ENCODE measurements around the gene EVPL.
"Not testable (repeated sequence)": the region's sequence is repeated elsewhere in the genome, so short reads cannot be mapped to it uniquely, and the experiment has no call there.

The EVPL gene

GRCh38 chr17:75980188-75981018, 46.7 kb downstream of the EVPL start:
- Mint-ChIP-seq H3K4me3 (peak overlapping the region; percentile 99), H3K27me3 (no peaks in the 10 kb centered on the region), H3K27ac (peak overlapping the region; percentile 100), H3K4me1 (ENCODE audit: low read depth) (peaks cover 38% of the 10 kb centered on the region), H3K36me3 (peaks cover 2% of the 10 kb centered on the region), H3K9me3 (ENCODE audit: low read depth) (no peaks in the 10 kb centered on the region)

DNA sequence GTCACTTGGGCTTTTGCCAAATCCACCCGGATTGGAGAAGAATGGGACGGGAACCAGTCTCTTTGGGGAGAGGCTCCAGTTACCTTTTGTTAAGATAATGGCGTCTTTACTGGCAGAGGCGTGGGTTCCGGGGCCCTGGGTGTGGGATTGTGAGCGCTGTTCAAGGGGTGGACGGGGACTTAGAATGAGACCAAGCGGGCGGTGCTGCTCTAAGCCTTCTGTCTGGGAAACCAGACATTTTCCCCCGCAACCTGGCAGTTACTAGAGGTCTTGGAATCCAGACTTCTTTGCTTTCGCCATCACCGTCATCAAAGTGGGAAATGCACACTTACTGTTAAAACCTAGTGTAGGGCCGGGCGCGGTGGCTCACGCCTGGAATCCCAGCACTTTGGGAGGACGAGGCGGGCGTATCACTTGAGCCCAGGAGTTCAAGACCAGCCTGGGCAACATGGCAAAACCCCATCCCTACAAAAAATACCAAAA, 47.4 kb downstream of the EVPL start:
- H3K9me3 Mint-ChIP-seq (ENCODE audit: low read depth): no peaks in the 10 kb centered on the region
- H3K27me3 Mint-ChIP-seq: no peaks in the 10 kb centered on the region
- H3K36me3 Mint-ChIP-seq: peaks cover 2% of the 10 kb centered on the region
- peak overlapping the region; percentile 99 for H3K4me3 Mint-ChIP-seq
- peak overlapping the region; percentile 100 for H3K27ac Mint-ChIP-seq
- peaks cover 38% of the 10 kb centered on the region for H3K4me1 Mint-ChIP-seq (ENCODE audit: low read depth)

- H3K27ac Mint-ChIP-seq: peak within 1 kb of the TSS; percentile 100
- peaks cover 42% of the 10 kb centered on the region for H3K4me1 Mint-ChIP-seq (ENCODE audit: low read depth)
- H3K4me3 Mint-ChIP-seq: peak within 1 kb of the TSS; percentile 99
- no peaks in the 10 kb centered on the region for H3K27me3 Mint-ChIP-seq
- H3K9me3 Mint-ChIP-seq (ENCODE audit: low read depth): no peaks in the 10 kb centered on the region
- no peaks in the 10 kb centered on the region for H3K36me3 Mint-ChIP-seq
Observed at GRCh38 chr17:75978938-75979704, 48.0 kb downstream of the EVPL start, which contains the start of the genes ACOX1 and TEN1. TSS of gene ACOX1 (minus strand) at chr17:75979166. CDS start at chr17:75979073, 93 bp downstream. TSS of gene TEN1 (plus strand) at chr17:75979240. CDS start at chr17:75986193, 6,953 bp downstream.

GRCh38 chr17:75976175-75976848, 50.8 kb downstream of the EVPL start:
- H3K4me1 Mint-ChIP-seq (ENCODE audit: low read depth): peaks cover 44% of the 10 kb centered on the region
- H3K36me3 Mint-ChIP-seq: peaks cover 2% of the 10 kb centered on the region

DNA sequence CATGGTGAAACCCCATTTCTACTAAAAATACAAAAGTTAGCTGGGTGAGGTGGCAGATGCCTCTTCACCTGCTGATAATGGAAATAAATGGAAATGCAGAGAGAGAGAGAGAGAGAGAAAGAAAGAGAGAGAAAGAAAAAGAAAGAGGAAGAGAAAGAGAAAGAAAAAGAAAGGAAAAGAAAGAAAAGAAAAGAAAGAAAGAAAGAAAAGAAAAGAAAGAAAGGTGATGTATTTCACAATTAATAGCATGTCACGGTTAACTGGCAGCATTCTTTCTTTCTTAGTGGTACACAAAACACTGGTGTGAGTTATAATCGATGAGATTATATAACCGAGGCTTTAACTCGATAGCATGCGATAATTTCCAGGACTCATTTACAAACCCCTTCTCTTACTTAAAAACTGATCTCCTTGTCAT, 51.3 kb downstream of the EVPL start:
- Mint-ChIP-seq H3K27ac (peak overlapping the region; percentile 11), H3K36me3 (peaks cover 2% of the 10 kb centered on the region), H3K4me1 (ENCODE audit: low read depth) (peaks cover 42% of the 10 kb centered on the region), H3K4me3 (no peak overlapping the region), H3K27me3 (no peaks in the 10 kb centered on the region), H3K9me3 (ENCODE audit: low read depth) (no peaks in the 10 kb centered on the region)

More at GRCh38 chr17:75976175-75976848, 50.8 kb downstream of the EVPL start:
- peak overlapping the region; percentile 61 for H3K4me3 Mint-ChIP-seq
- H3K27me3 Mint-ChIP-seq: no peaks in the 10 kb centered on the region
- no peaks in the 10 kb centered on the region for H3K9me3 Mint-ChIP-seq (ENCODE audit: low read depth)
- peak overlapping the region; percentile 2 for H3K27ac Mint-ChIP-seq

- H3K4me1 Mint-ChIP-seq (ENCODE audit: low read depth): peaks cover 39% of the 10 kb centered on the region
- H3K36me3 Mint-ChIP-seq; H3K27me3 Mint-ChIP-seq; H3K9me3 Mint-ChIP-seq (ENCODE audit: low read depth); H3K4me3 Mint-ChIP-seq: not testable (repeated sequence)
- peak overlapping the region; percentile 58 for H3K27ac Mint-ChIP-seq
Observed at GRCh38 chr17:75975187-75975586, 51.9 kb downstream of the EVPL start.

GRCh38 chr17:75970626-75971025, 56.5 kb downstream of the EVPL start:
- Mint-ChIP-seq H3K4me3 (no peak overlapping the region), H3K27me3 (no peaks in the 10 kb centered on the region), H3K27ac (no peak overlapping the region), H3K9me3 (ENCODE audit: low read depth) (no peaks in the 10 kb centered on the region), H3K4me1 (ENCODE audit: low read depth) (peaks cover 13% of the 10 kb centered on the region), H3K36me3 (peaks cover 5% of the 10 kb centered on the region)

- H3K27me3 Mint-ChIP-seq: no peaks in the 10 kb centered on the region
- H3K9me3 Mint-ChIP-seq (ENCODE audit: low read depth): no peaks in the 10 kb centered on the region
- peaks cover 5% of the 10 kb centered on the region for H3K36me3 Mint-ChIP-seq
- H3K4me1 Mint-ChIP-seq (ENCODE audit: low read depth): peaks cover 13% of the 10 kb centered on the region
- H3K4me3 Mint-ChIP-seq: no peak overlapping the region
- H3K27ac Mint-ChIP-seq: no peak overlapping the region
Observed at GRCh38 chr17:75970011-75970523, 57.0 kb downstream of the EVPL start.

DNA sequence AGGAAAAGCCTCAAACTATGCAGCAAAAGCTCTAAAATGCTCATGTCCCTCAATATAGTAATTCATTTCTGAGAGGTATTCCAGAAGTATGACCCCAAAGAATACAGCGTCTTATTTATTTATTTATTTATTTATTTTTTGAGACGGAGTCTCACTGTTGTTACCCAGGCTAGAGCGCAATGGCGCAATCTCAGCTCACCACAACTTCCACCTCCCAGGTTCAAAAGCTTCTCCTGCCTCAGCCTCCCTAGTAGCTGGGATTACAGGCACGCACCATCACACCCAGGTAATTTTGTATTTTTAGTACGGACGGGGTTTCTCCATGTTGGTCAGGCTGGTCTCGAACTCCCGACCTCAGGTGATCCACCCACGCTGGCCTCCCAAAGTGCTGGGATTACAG, 58.1 kb downstream of the EVPL start:
- not testable (repeated sequence) for H3K9me3 Mint-ChIP-seq (ENCODE audit: low read depth); H3K36me3 Mint-ChIP-seq; H3K27me3 Mint-ChIP-seq; H3K27ac Mint-ChIP-seq; H3K4me3 Mint-ChIP-seq
- H3K4me1 Mint-ChIP-seq (ENCODE audit: low read depth): peaks cover 11% of the 10 kb centered on the region

GRCh38 chr17:75965468-75965867, 61.6 kb downstream of the EVPL start:
- Mint-ChIP-seq H3K36me3 (peaks cover 7% of the 10 kb centered on the region), H3K27me3 (no peaks in the 10 kb centered on the region), H3K9me3 (ENCODE audit: low read depth) (no peaks in the 10 kb centered on the region), H3K4me3 (no peak overlapping the region), H3K27ac (no peak overlapping the region), H3K4me1 (ENCODE audit: low read depth) (peaks cover 8% of the 10 kb centered on the region)

DNA sequence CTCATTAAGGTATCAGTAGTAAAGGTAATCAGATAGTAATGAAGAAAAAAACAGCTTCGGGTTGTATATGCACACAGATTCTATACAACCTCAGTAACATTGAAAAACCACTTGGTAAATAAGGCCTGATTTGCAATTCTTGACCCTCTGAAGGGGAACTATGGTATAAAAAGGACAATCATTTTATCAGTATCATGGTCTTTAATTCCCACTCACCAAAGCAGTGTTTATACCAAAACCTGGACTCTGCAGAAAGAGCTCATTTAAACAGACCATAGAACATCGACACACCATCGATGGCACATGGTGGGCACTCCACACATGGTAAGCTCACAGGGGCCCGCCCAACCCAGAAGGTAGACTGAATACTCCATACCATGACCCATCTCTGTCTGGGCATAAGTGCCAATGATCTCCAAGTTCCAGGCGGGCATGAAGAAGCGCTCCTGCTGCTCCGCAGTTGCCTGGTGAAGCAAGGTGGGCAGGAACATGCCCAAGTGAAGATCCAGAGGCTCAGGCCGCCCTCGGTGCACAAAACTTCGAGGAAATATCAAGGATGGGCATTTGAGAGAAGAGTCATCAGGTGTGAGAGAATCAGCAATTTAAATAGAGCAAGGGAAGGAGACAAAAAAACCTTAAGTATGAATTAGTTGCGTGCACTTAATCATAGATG, 67.1 kb downstream of the EVPL start:
- Mint-ChIP-seq H3K36me3 (peaks cover 6% of the 10 kb centered on the region), H3K27me3 (no peaks in the 10 kb centered on the region), H3K4me3 (no peak overlapping the region), H3K4me1 (ENCODE audit: low read depth) (peaks cover 5% of the 10 kb centered on the region), H3K27ac (no peak overlapping the region), H3K9me3 (ENCODE audit: low read depth) (no peaks in the 10 kb centered on the region)

DNA sequence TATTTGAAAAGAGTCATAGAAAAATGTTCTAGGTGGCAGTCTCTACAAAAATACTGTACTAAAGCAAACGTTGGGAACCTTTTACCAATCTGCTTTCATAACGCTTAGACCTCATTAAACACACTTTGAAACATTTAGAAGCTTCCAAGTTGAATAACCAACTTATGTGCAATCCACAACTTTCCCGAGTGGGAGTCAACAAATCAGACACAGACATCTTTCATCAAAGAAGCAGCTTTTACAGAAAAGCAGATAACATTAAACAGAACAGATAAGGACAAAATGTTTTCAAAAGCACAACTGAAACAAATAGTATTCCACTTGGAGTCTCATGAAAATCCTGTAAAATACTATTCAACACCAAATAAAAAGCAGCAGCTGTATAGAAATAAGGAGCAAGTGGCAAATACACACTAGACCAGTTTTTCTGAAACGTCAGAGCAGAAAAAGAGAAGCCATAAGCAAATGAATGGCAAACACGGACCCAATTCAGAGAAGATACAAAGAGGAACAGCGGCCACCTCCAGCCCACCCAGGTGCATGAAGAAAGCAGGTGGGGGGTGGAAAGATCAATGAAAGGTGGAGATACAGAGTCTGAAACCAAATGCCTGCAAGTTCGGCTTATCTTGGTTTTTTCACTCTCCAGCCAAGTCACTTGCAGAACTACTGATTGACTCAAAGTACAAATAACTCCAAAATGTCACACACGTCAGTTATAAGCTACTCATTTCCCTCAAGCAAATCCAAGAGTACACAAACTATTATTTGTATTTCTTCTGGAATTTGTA, 67.9 kb downstream of the EVPL start:
- Mint-ChIP-seq H3K27me3 (no peaks in the 10 kb centered on the region), H3K27ac (no peak overlapping the region), H3K4me1 (ENCODE audit: low read depth) (peaks cover 3% of the 10 kb centered on the region), H3K9me3 (ENCODE audit: low read depth) (no peaks in the 10 kb centered on the region), H3K36me3 (peaks cover 6% of the 10 kb centered on the region), H3K4me3 (no peak overlapping the region)
